ENCODE results near the gene KCNB1.

GRCh38 chr20:49353348-49353747 is 129.1 kb downstream of the KCNB1 start:
- TF ChIP-seq CTCF (IDR thresholded peaks at IDR 0.05) (no peak), POLR2A (IDR thresholded peaks at IDR 0.05) (no peak), POLR2AphosphoS5 (IDR thresholded peaks at IDR 0.05) (no peak)

Measured in upper lobe of left lung (tissue), 4 donors.